ENCODE data around the gene GOLGA3. TPM values are rescaled to one million over a fixed set of nuclear protein-coding genes. Genes with fewer than 3 reads are reported as not detected.

GOLGA3 gene
- total RNA-seq, 1 donor from 2014 or later = 68.1 TPM

Other genes with a start within 250 kb of the GOLGA3 start
- gene LRCOL1, start 218.3 kb downstream of the GOLGA3 start, total RNA-seq = not detected in 2 replicates
- gene P2RX2, start 210.1 kb downstream of the GOLGA3 start, total RNA-seq = not detected in 2 replicates
- 171 and 180 TPM in 2 replicates for gene POLE, start 141.5 kb downstream of the GOLGA3 start, total RNA-seq
- gene PXMP2, start 141.3 kb downstream of the GOLGA3 start, total RNA-seq = 24.4 and 24.6 TPM in 2 replicates
- gene PGAM5, start 118.0 kb downstream of the GOLGA3 start, total RNA-seq = 104 and 110 TPM in 2 replicates
- gene ANKLE2, start 67.0 kb downstream of the GOLGA3 start, total RNA-seq = 137 and 155 TPM in 2 replicates
- 52.9 and 60.7 TPM in 2 replicates for gene CHFR, start 58.7 kb upstream of the GOLGA3 start, total RNA-seq
- 6.6 and 7.6 TPM in 2 replicates for gene ZNF605, start 127.4 kb upstream of the GOLGA3 start, total RNA-seq
- 18.3 and 20.1 TPM in 2 replicates for gene ZNF26, start 157.5 kb upstream of the GOLGA3 start, total RNA-seq
- 20.1 and 23.1 TPM in 2 replicates for gene ZNF84, start 208.6 kb upstream of the GOLGA3 start, total RNA-seq

Measured in activated CD4-positive, alpha-beta T cell treated with anti-CD3 and anti-CD28 coated beads, Interleukin-2, amount 10 ng/mL, durations not matched to agents 24 days and 14 days (primary cell).